BJ (cell line): ENCODE results near the gene CCDC175. TPM values are rescaled to one million over a fixed set of nuclear protein-coding genes. Genes with fewer than 3 reads are reported as not detected.

Experiments used
- CTCF ChIA-PET: fragments of 350-600 bp; formaldehyde crosslinking; extraction: SDS; loops from one replicate; lab custom pipeline; 2021; ENCODE audit warnings: antibody characterized with exemption, inconsistent platforms; lab: Yijun Ruan, JAX
- POLR2A ChIA-PET: fragments of 300-600 bp; sonication (Branson Sonifier 250); formaldehyde crosslinking; extraction: SDS; loops from one replicate; lab custom pipeline; 2021; ENCODE audit warnings: antibody characterized with exemption; lab: Charles Lee
- DNase-seq: peaks from one replicate; pipeline ENCODE4 v3.0.0-alpha.2; 2011; ENCODE audit warnings: low read depth
- H3K27me3 ChIP-seq: 2 replicates; pipeline ENCODE4 v1.6.0; 2011; ENCODE audit warnings: low read length; ENCODE audit not compliant: control insufficient read depth, insufficient read depth
- H3K36me3 ChIP-seq: 2 replicates; pipeline ENCODE4 v1.5.1; 2011; ENCODE audit warnings: low read length; ENCODE audit not compliant: control insufficient read depth, insufficient read depth
- H3K4me3 ChIP-seq: 2 replicates; pipeline ENCODE4 v1.5.1; 2011; ENCODE audit warnings: low read depth, mild to moderate bottlenecking, control low read depth, low read length
- polyA plus RNA-seq: library from polyadenylated mRNA; depleted of rRNA; stranded (reverse); fragments of >200 nt; gene quantifications from 2 replicates; pipeline ENCODE4 v1.2.3, GENCODE V29; 2011
- TF ChIP-seq, protein P1 (sequence below): IDR thresholded peaks from 2 replicates; pipeline ENCODE4 v1.5.1; 2011; ENCODE audit warnings: low read depth, mild to moderate bottlenecking, control low read depth, inconsistent platforms, low read length, moderate library complexity; ENCODE audit not compliant: insufficient read depth

The CCDC175 gene
- polyA plus RNA-seq, 1 experiment = not detected

DNA sequence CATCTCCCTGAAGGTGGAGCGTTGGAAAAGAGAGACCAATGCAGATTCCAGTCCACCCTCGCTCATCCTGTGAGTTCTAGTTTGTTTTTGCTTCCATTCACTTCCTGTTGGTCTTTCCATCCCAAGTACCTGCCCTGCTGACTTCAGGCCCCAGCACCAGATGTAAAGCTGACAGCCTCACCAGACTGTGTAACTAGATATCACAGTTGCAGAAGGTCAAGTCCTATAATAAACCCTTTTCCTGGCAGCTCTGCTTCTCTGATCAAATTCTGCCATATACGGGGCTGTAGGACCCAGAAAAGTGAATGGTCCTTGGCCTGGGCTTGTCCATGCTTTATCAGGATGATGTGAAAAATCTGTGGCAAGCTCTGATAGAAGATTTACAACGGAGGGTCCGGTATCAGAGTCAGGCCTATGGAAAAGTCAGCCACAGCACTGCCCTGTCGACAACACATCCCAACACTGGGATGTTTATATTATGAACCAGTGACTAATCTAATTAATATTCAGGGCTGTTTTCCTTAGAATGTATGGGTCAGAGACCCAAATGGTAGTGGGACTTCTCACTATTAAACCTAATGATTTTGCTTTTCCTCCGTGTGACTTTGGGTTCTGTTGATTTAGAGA lies 42.1 kb downstream of the CCDC175 start:
- CTCF ChIA-PET = no interaction called here
- Histone ChIP-seq H3K27me3 (peaks cover 2% of the 10 kb centered on the region; the same call in 1 of the 2 replicates), H3K36me3 (no peaks in the 10 kb centered on the region), H3K4me3 (no peak overlapping the region)
- TF ChIP-seq, protein P1, sequence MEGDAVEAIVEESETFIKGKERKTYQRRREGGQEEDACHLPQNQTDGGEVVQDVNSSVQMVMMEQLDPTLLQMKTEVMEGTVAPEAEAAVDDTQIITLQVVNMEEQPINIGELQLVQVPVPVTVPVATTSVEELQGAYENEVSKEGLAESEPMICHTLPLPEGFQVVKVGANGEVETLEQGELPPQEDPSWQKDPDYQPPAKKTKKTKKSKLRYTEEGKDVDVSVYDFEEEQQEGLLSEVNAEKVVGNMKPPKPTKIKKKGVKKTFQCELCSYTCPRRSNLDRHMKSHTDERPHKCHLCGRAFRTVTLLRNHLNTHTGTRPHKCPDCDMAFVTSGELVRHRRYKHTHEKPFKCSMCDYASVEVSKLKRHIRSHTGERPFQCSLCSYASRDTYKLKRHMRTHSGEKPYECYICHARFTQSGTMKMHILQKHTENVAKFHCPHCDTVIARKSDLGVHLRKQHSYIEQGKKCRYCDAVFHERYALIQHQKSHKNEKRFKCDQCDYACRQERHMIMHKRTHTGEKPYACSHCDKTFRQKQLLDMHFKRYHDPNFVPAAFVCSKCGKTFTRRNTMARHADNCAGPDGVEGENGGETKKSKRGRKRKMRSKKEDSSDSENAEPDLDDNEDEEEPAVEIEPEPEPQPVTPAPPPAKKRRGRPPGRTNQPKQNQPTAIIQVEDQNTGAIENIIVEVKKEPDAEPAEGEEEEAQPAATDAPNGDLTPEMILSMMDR = no peak
- POLR2A ChIA-PET = no interaction called here
- no peak for DNase-seq

DNA sequence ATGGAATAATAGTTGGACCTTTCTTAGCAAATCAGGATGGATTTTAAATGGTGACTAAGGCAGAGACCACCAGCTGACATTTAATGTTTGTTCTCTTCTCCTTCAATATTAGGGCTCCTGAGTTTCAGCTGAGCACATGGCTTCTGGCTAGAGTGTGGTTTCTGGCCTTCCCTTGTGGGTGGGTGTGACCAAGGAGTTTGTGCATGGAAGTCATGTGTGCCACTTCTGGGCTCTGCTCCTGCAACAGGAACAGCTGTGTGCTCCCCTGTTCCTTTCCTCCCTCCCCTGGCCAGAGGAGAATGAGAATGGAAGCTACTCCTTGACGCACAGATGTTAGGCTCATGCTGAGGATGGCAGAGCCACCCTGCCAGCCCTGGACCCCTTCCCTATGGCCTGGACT lies 44.2 kb downstream of the CCDC175 start:
- Histone ChIP-seq H3K4me3 (no peak overlapping the region), H3K36me3 (no peaks in the 10 kb centered on the region), H3K27me3 (peaks cover 2% of the 10 kb centered on the region; the same call in 1 of the 2 replicates)
- CTCF ChIA-PET = no interaction called here
- TF ChIP-seq, protein P1 = no peak
- POLR2A ChIA-PET = no interaction called here
- no peak for DNase-seq

DNA sequence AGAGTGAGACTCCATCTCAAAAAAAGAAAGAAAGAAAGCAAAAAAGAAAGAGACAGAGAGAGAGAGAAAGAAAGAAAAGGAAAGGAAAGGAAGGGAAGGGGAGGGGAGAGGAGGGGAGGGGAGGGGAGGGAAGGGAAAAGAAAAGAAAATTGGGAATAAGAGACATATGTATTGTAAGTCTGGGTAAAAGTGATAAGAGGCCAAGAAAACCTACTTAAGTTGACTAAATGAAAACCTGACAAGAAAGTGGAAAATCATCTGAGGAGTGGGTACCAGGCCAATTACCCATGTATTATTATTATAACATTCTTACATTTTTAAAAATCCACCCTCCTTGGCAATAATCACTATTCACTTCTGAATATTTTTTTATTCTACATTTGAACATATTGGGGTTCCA lies 46.3 kb downstream of the CCDC175 start:
- no peak for DNase-seq
- H3K36me3 ChIP-seq = no peaks in the 10 kb centered on the region
- POLR2A ChIA-PET = no interaction called here
- TF ChIP-seq, protein P1 = no peak
- CTCF ChIA-PET = no interaction called here
- no peak overlapping the region for H3K4me3 ChIP-seq
- peaks cover 2% of the 10 kb centered on the region; the same call in 1 of the 2 replicates for H3K27me3 ChIP-seq

DNA sequence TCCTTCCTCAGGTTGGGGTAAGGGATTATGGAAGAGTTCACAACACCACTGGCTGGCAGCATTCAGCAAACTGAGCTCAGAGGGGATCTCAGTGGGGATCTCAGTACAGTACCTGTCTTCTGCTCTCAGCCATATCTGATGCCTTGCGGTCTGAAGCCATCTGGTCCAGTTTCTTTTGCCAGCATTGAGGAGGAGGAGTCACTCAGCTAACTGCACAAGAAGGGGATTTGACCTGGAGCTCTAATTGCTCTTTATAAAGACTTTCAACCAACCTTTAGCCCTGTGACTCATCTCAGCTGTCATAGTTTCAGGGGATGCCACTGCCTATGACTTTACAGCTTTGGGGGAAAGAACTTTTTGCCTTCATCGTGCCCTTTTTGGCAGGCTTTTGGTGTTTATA lies 47.4 kb downstream of the CCDC175 start:
- TF ChIP-seq, protein P1 = no peak
- no peaks in the 10 kb centered on the region for H3K36me3 ChIP-seq
- POLR2A ChIA-PET = no interaction called here
- CTCF ChIA-PET = interaction anchor here (0.6 to 0.9 kb wide), 2 partner anchors 17 to 52 kb away, joined by 3 read pairs; no protein-coding TSS in a partner anchor
- H3K27me3 ChIP-seq = peaks cover 2% of the 10 kb centered on the region; the same call in 1 of the 2 replicates
- no peak for DNase-seq
- no peak overlapping the region for H3K4me3 ChIP-seq

DNA sequence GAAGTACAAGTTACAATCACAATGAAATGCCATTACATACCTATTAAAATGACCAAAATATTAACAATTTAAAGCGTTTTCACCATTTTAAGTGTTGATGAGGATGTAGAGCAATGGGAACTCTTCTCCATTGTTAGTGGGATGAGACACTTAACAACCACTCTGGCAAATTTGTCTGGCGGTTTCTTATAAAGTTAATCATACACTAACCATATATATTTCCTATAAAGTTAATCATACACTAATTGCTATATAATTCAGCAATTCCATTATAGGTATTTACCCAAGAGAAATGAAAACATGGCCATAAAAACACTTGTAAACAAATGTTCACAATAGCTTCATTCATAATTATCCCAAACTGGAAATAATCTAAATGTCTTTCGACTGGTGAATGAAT lies 56.4 kb downstream of the CCDC175 start:
- ChIA-PET POLR2A (no interaction called here), CTCF (interaction anchor here (1.7 kb wide), 1 partner anchor 8 kb away, joined by 4 read pairs; no protein-coding TSS in a partner anchor)
- no peak for DNase-seq
- no peaks in the 10 kb centered on the region for H3K36me3 ChIP-seq
- no peaks in the 10 kb centered on the region for H3K27me3 ChIP-seq
- H3K4me3 ChIP-seq = no peak overlapping the region
- TF ChIP-seq, protein P1 = no peak
